GM19467 (cell line): ENCODE results near the gene UST.

Source experiments
- ATAC-seq: cut with Tn5 transposase; IDR thresholded peaks from one replicate; pipeline ENCODE4 v1.9.1; 2021; ENCODE audit warnings: mild to moderate bottlenecking, moderate library complexity; ENCODE audit not compliant: unreplicated experiment

The UST gene

DNA sequence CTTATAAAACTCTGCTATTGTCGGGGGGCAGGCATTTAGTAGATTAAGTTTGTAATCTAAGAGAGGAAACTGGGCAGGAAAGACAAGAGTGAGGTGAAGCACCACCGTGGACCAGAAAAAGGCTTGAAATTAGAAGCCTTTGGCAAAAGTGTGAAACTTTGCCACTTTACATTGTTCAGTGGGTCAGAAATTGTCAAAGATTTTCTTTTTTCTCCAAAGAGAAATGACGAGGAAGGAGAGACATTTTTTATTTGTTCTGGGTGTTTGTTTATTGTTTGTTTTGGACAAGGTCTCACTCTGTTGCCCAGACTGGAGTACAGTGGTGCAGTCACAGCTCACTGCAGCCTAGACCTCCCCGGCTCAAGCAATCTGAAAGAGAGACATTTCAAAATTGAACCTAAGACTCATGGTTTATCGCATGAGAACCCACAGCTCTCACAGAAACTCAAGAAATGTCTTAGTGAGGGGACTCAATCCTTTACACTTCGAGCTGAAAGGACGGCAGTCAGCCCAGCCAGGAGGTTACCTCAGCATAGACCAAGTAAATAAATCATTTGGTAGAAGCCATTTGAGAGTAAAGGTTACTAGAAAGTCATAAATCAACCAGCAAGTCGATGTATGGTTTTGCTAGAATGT, 307.8 kb downstream of the UST start:
- ATAC-seq = peak; percentile 67

DNA sequence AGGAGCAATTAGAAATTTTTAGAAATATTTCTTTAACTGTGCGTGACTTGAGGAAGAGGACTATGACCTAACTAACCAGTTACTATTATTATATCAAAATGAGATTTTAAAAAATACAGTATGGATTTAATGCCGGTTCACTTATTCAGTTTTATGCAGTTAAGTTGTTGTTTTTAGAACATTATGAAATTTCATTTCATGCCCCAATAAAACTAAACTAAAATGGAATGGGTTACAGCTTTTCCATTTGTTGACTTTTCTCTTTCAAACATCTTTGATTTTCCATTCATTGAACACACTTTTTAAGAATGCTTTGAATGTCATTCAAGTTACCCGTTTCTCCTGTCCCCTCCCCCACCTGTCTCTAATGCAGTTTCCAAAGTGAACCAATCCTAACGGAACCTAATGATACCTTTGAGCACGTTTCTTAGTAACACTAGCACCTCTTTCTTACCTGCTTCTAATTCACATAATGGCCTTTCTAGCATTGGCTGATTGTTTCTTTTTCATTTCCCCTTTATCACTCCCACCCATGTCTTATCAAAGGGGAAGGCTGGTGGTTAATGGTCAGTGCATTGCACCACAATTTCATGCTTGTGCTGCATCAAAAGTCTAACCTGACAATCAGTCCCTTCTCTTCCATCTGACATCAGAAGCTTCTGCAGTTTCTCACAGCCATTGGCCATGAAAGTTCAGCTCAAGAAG, 308.5 kb downstream of the UST start:
- ATAC-seq = no peak

DNA sequence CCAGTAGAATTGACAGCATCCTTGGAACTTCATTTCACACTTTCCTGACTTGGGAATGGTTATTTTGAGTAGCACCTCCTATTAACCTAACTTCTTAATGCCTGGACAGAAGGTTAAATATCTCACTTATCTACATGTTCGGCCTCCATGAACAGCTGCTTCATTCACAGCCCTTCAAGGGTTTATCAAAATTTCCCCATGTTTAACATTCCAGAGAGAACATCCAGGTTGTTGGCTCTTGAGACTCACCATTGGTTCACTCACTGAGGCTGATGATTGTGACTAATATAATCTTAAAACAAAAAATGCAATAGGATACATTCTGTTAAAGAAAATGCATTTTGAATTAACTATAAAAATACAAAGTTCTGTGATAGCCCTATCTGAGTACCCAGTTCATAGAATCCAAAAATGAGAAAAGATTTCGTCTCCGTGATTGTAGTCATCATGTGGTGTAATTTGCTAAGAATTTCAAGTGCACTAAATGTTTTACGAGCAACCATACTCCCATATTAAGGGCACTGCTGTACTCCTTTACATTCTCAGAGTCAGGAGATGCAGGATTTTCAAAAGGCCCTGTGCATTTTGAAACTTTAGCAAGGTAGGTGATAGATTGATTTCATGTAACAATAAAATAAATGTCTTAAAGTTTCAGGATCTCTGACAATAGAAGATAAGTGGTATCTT, 310.1 kb downstream of the UST start:
- no peak for ATAC-seq

DNA sequence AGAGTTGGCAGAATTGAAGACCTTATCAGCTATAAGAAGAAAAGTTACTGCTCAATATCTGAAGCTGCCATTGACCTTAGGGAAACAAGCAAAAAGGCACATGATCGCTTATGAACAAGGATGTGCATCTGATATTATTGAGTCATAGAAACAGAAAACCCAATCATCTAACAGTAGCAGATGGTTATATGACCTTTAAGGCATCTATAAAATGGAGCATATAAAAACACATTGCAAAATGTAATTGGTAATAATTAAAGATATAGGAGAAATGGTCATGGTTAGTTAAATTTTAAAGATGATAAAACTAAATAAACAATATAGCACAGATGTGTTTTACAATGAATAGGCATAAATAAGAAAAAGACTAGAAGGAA, 310.6 kb downstream of the UST start:
- ATAC-seq = no peak

DNA sequence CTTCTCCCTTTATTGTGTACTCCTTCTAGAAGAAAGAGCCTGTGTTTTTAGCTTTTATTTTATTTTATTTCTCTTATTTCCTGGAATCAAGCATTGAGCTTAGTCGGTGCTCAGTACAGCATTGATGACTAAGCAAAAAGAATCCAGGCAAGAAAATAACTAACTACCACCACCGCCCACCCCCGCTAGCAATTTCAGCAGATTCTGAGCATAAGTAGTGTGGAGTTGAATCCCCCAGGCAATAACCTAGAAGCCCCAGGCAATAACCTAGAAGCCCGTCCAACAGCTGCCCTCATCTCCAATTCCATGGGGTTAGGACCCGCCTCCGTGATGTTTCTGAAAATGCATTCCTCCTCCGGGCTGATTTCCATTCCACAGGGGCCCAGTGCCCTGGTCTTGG, 312.7 kb downstream of the UST start:
- no peak for ATAC-seq

DNA sequence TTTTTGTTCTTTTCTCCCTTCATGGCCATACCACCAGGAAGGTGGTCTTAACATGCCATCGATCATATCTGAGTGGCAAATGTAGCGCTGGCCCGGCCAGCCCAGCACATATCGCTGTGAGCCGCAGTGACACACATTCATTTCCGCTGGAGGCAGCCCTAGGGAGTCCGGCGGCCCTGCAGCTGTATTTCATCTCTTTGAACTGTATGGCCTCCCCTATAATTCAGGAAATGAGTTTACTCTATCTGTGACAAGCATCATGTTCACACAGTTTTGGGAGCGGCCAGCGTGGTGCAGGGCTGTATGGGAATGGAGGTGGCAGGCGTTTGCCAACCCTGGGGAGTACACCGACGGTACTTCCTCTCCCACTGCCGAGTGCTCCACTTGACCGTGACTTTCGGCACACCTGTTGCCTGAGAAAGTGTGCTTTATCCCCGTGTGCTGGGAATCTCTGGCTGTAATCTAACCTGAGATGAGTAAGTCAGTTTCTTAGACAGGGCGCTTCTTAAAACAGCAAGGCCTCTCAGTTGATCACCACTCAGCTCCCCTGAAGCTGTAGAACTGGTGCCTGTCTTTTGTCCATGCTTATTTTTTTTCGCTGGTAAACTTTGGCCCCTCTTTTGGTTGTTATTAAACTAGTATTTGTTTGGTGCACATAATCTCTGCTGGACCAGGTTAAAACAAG, 313.6 kb downstream of the UST start:
- peak; percentile 83 for ATAC-seq

DNA sequence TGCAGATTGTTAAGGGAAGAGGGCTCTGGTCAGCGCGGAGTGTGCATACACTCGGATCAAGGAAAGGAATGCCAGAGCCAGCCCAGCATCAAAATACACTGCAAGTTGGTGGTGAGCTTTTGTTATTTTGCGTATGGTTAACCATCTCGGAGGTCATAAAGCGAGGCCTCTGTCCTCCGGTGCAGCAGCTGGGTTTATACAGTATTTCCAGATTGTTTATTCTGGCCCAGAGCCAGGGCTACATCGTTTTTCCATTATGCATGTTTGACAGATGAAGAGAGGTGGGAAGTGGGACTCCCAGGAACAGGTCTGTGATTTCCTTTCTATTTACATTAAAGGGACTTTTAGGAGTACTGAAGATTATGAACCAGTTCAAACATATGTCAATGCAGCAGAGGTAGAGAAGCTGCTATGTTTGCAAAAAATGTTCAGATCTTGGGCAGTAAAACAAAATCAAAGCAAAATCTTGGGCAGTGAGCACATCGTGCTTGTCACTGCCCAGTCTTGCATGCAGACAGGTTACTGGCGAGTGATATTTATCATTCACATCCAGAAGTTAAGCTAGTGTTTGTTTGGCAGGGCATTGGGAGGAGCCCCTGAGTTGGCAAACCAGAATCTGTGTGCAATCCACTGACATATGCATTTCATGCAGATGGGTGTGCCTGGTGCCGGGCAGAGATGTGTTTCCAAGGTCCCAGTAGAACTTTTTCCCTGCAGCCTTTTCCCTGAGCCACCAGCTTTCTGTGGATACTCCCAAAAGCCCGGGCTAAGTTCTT, 314.3 kb downstream of the UST start:
- no peak for ATAC-seq

DNA sequence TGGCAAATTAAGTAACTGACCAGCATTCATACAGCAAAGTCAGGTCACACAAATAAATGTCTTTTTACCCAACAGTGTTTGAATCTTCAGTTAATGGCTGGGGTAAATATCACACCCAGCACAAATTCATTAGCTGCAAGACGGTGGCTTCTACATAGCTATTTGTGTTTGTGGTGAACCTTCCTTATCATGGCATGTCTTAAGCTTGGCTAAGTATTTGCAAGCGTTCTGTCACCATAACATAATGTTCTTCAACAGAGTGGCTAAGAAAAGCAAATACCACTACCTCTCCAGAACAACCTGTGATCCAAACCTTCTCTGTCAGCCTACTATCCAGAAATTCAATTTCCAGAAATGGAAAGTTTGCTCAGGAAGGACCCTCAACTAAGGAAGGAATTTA, 315.1 kb downstream of the UST start:
- ATAC-seq = no peak

DNA sequence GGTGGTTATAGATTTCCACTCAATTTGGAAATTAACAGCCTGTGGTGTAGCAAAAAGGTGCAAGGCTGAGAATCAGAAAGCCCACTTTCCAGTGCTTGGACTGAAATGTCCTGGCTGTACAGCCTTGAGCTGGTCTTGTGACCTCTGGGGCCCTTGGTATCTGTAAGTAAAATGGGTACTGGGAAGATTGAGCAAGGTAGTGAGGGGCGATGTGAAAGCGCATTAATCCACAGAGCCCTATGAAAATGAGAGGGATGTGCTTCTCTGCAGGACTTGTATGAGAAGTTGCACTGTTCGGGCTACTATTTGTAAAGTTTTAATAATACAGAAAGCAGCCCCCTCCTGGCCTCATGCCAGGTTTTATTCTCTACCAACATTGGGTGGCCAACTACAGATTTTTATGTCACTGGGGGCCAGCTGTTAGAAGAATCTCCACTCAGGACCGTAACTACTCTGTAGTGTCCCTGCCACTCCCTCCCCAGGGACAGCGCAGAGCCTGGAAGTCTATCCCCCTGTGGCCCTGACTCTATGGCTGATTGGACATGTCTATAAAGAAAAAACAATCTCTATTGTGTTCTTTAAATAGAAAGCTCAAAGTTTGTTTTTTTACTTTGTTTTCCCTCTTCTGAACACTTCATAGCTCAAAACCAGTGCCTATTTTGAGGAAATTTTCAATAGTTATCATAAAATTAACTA, 316.0 kb downstream of the UST start:
- ATAC-seq = no peak

DNA sequence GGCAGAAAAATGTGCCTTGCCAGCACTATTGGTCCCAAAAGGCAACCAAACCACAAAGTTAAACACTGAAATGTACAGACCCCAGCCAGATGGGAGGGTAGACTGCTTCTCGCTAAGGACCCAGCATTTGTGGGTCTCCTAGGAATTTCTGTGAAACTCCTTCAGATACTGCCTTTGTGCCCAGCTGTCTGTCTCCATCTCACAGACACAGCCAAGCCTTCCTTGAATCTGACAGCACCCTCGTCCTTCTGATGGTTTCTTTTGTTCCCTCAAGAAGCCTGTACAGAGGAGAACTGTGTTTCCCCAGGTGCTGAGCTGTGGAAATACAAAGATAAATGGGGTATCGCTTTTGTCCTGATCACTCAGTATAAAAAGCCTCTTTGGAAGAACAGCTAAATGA, 316.6 kb downstream of the UST start:
- ATAC-seq = no peak

DNA sequence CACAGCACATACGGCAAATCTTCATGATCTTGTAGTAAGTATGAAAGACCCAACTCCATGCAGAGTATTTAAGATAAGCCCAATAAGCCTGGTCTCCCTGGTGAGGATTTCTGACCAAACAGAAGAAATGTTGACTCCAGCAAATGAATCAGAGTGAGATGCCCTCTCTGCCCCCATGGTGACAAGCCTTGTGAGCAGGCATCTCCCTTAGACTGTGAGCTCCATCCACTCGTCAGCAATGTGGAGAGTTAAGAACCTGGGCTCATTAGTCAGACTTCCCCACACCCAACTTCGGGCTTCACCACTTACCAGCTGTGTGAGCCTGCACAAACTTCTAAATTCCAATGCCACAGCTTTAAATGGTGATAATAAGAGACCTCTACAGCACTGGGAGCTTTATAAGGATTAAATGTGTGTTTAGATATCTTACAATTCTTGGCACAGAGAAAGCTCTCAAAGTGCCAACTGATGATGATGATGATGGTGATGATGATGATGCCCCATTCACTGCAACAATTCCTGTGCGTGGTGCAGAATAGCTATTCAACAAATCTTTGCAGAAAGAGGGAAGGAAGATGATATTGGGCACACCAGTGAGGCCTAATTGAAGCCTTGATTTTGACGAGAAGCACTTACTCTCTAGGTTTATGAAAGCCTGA, 317.3 kb downstream of the UST start:
- ATAC-seq = no peak

DNA sequence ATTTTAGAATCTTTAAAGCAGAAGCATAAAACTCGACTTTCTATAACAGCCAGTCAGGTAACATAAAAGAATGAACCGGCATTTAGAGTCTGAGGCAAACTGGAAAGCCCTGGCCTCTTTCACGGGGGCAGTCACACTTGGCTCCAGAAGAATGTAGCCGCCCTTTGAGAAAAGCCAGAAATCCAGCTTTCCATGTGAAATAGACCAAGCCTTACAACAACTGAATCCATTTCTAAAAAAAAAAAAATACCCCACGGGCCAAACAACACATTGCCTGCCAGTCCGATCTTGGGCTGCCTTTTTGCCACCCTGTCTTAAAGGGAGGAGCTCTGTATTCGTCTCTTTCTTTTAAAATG, 317.8 kb downstream of the UST start:
- ATAC-seq = no peak

DNA sequence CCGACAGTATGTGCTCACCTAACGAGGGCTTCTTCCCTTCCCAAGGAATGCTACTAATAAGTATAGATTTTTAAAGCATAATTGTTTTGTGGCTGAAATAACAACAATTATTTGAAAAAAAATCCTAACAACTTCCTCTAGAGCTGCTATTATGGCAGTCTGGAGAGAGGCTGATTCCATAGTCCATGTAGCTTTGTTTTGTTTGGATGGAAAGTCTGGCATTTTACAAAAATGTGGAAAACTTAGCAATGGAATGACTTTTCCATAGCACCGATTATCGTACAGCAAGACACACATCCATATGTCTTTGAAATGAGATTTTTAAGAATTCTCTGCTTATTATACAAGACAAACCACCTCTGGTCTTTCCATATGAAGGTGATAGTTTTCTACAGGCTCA, 318.3 kb downstream of the UST start:
- ATAC-seq = no peak

DNA sequence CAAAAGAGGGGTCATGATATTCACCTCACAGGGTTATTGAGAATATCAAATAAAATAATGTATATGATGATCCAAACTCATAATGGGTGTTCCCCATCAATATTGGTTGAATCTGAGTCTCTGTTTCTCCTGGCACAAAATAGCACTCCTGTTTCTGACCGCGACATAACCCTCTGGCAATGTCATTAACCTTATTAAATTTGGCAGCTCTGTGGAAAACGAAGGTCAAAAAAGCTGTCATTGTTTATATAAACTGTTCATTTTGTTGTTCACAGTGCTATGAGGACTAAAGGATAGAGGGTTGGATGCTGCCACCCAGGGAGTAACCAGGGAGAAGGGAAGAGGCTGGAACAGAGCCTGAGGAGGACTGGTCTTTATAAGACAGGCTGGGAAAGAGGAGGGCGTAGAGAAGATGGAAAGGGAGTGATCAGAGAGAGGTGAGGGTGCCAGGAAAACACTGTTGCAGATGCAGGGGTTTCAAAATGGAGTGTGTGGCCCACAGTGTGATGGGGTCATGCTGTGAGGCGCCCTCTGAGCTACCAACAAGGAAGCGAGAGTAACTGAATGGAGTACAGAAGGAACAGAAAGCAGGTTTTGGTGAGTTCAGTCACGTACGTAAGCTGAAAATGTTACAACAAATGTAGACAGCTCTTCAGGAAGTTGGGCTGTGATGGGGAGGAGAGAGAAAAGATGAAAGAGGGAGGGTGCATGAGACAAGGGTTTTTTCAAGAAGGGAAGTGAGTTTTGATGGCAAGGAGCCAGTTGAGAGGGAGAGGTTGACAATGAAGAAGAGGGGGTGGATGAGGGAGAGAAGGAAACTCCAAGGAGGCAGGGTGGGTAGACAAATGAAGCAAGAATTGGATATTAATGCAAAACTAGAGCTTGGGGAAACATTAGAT, 319.1 kb downstream of the UST start:
- ATAC-seq = peak; percentile 93

DNA sequence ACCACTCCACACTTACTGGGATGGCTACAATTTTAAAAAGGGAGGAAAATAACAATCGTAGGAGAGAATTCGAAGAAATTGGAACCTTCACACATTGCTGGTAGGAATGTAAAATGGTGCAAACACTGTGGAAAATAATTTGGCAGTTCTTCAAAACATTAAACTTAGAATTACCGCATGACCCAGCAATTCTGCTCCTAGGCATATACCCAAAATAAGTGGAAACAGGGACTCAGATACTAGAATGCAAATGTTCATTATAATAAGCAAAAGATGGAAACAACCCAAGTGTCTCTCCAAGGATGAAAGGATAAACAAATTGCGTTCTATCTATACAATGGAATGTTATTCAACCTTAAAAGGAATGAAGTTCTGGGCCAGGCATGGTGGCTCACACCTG, 325.2 kb downstream of the UST start:
- no peak for ATAC-seq

DNA sequence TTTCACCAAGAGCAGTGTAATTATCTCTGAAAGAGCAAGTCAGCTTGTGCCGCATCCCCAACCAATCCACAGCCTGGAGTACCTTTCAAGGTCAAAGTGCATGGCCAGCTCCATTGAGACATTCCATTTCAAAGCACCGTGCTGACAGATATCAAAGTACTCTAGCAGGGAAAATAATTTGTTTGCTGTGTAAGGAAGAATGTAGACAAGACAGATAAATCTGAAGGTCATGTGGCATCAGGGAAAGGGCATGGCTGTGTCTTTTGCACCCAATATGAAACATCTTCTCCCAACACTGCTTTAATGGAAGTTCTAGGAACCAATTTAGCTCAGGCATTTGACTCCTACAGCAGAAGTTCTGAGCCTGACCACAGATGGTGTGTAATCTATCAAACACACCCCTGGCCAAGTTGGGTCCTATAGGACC, 328.0 kb downstream of the UST start:
- ATAC-seq = no peak

DNA sequence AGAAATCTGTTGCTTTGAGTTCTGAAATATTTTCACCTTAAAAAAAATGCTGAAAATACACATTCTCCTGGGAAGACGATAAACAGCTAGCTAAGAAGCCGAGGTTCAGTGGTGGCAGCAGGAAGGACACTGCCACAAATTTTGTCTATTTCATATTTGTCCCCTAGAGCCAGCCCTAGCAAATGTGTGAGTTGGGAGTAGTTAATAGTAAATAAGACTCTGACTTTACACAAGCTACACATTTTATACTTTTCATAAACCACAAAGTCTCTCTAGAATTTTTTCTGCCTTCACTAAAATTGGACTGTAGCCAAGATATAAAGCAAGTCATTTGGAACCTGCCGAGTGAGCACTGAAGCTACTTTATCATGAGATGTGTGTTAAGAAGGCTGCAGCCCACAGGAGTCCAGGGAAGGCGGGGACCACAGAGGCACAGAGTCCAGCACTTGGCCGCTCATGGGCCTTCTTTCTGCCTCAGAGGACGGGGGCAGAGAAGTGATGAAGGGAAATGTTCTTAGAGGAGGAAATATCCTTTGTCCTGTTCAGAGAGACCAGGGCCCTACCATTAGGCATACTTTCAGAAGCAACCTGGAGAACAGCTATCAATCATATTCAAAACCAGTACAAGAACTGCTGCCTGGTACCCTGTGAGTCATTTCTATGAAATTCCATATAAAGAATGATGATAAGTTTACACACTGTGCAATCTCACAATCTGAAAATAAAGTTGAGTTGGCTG, 329.0 kb downstream of the UST start:
- ATAC-seq = no peak

DNA sequence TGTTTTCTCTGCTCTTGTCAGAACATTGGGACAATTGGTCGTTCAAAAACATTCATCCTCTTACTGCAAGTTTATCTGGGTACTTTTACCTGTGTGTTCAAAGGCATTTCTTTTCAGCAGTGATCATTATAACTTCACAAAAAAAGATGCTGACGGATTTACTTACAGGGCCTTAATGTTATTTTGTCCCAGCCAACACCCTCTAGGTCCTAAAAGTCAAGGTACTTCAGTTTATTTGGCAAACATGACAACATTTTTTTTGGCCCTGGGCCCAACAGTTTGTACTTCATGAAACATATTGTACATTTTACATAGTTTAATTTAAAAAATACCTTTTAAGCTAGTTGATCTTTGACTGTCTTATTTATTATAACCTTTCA, 329.5 kb downstream of the UST start:
- ATAC-seq = no peak
